HepG2 (cell line): ENCODE results near the gene LAMB3. TPM values are rescaled to one million over a fixed set of nuclear protein-coding genes. Genes with fewer than 3 reads are reported as not detected.

Experiments
- ATAC-seq: fragments of 200-7000 bp; cut with Tn5 transposase; 3 replicates; pipeline ENCODE4 v1.9.1; 2020; ENCODE audit warnings: mild to moderate bottlenecking, moderate library complexity
- BruUV-seq: library from RNA; stranded (reverse); fragments of 400-500 nt; replicated peaks from 2 replicates; lab custom pipeline; 2021; lab: Mats Ljungman, UMichigan
- CTCF ChIA-PET: fragments of 300-600 bp; formaldehyde crosslinking; extraction: SDS; loops from one replicate; lab custom pipeline; 2021; ENCODE audit warnings: low total read pairs, inconsistent platforms, low intra/inter-chr PET ratio; lab: Yijun Ruan, JAX
- POLR2A ChIA-PET: fragments of 350-600 bp; sonication (Branson Sonifier 250); formaldehyde crosslinking; loops from one replicate; lab custom pipeline; 2020; ENCODE audit warnings: antibody characterized with exemption, inconsistent platforms; lab: Yijun Ruan, JAX
- DNase-seq: peaks from one replicate; pipeline ENCODE4 v3.0.0-alpha.2; 2015; ENCODE audit warnings: low spot score
- FAIRE-seq: peaks from 3 replicates; lab custom pipeline; 2011; peaks lifted over from hg19 to GRCh38; lab: Jason Lieb, UNC
- H2AFZ ChIP-seq: one replicate; pipeline ENCODE4 v1.6.1; 2011; ENCODE audit warnings: low read length, inconsistent platforms
- H3K27ac ChIP-seq: fragments of 300-600 bp; 3 replicates; pipeline ENCODE4 v1.8.0; 2011; ENCODE audit warnings: mixed run types, mild to moderate bottlenecking, mixed read lengths, low read length, inconsistent platforms; ENCODE audit not compliant: insufficient read depth; ENCODE audit errors: extremely low read length
- H3K27me3 ChIP-seq, 2 experiments: fragments of 200-600 bp in 1 of 2; 2 replicates in 1 of 2; 3 replicates in 1 of 2; pipeline versions ENCODE4 v1.6.0 to v1.8.0; 2011; ENCODE audit warnings: low read length in 2 of 2, mild to moderate bottlenecking in 2 of 2, moderate library complexity in 2 of 2, inconsistent platforms in 1 of 2; ENCODE audit not compliant: insufficient read depth in 2 of 2, control insufficient read depth in 1 of 2
- H3K36me3 ChIP-seq, 2 experiments: fragments of 200-600 bp in 1 of 2; replicated peaks in 1 of 2; 2 replicates in 1 of 2; 3 replicates in 1 of 2; pipeline versions ENCODE4 v1.5.1 to v1.8.0; 2011; ENCODE audit warnings: low read length in 2 of 2, inconsistent platforms in 1 of 2; ENCODE audit not compliant: insufficient read depth in 2 of 2, control insufficient read depth in 1 of 2
- H3K4me1 ChIP-seq: 2 replicates; pipeline ENCODE4 v1.5.1; 2012; ENCODE audit warnings: low read length, inconsistent platforms; ENCODE audit not compliant: insufficient read depth
- H3K4me2 ChIP-seq: 2 replicates; pipeline ENCODE4 v1.6.0; 2011; ENCODE audit warnings: low read depth, low read length, inconsistent platforms
- H3K4me3 ChIP-seq, 3 experiments: fragments of 200-600 bp in 1 of 3; sonication (generic), shearing (Covaris generic) in 1 of 3; replicated peaks in 1 of 3; 2 replicates each; pipeline ENCODE4 v1.5.1; 2011 to 2016; ENCODE audit warnings: low read length in 3 of 3, inconsistent platforms in 2 of 3, low read depth in 2 of 3, mild to moderate bottlenecking in 2 of 3, control low read depth in 1 of 3, mixed read lengths in 1 of 3; ENCODE audit not compliant: insufficient read depth in 1 of 3
- H3K79me2 ChIP-seq: one replicate; pipeline ENCODE4 v1.6.1; 2011; ENCODE audit warnings: low read length, inconsistent platforms; ENCODE audit not compliant: insufficient read depth
- H3K9ac ChIP-seq: 2 replicates; pipeline ENCODE4 v1.6.0; 2011; ENCODE audit warnings: mild to moderate bottlenecking, low read depth, low read length, inconsistent platforms; ENCODE audit not compliant: insufficient read depth
- H3K9me3 ChIP-seq: 2 replicates; pipeline ENCODE4 v1.5.1; 2012; ENCODE audit warnings: mild to moderate bottlenecking, low read length
- H4K20me1 ChIP-seq: 2 replicates; pipeline ENCODE4 v1.6.0; 2011; ENCODE audit warnings: inconsistent platforms, mild to moderate bottlenecking, low read length, moderate library complexity; ENCODE audit not compliant: insufficient read depth
- CHD4 ChIP-seq: fragments of 200-600 bp; sonication (generic); IDR thresholded peaks from 2 replicates; pipeline ENCODE4 v1.7.0; 2017; ENCODE audit warnings: mild to moderate bottlenecking, low read length, borderline replicate concordance
- DRAP1 ChIP-seq: IDR thresholded peaks from 2 replicates; pipeline ENCODE4 v1.6.1; 2016; ENCODE audit warnings: missing genetic modification reagents, missing compliant biosample characterization
- HOXD1 ChIP-seq: sonication (generic); formaldehyde crosslinking; IDR thresholded peaks from 2 replicates; pipeline ENCODE4 v1.5.0; 2020; ENCODE audit warnings: missing genetic modification reagents
- KMT2B ChIP-seq: IDR thresholded peaks from 2 replicates; pipeline ENCODE4 v1.6.1; 2016; ENCODE audit warnings: missing genetic modification reagents, missing compliant biosample characterization
- MYC ChIP-seq: sonication (generic); formaldehyde crosslinking; IDR thresholded peaks from 2 replicates; pipeline ENCODE4 v1.9.0; 2021; ENCODE audit warnings: missing genetic modification reagents, borderline replicate concordance
- SMAD1 ChIP-seq: sonication (generic); formaldehyde crosslinking; IDR thresholded peaks from 2 replicates; pipeline ENCODE4 v1.4.0; 2020; ENCODE audit warnings: missing genetic modification reagents, low read depth, mild to moderate bottlenecking, borderline replicate concordance
- STAG1 ChIP-seq: sonication (generic); formaldehyde crosslinking; IDR thresholded peaks from 2 replicates; pipeline ENCODE4 v1.4.0; 2020; ENCODE audit warnings: missing genetic modification reagents
- THYN1 ChIP-seq: sonication (generic); formaldehyde crosslinking; IDR thresholded peaks from 2 replicates; pipeline ENCODE4 v1.8.1; 2023; ENCODE audit warnings: low read depth, mild to moderate bottlenecking, moderate library complexity, missing genetic modification reagents, borderline replicate concordance
- ZFY ChIP-seq: sonication (generic); formaldehyde crosslinking; IDR thresholded peaks from 2 replicates; pipeline ENCODE4 v1.4.0; 2020; ENCODE audit warnings: missing genetic modification reagents
- ZNF225 ChIP-seq: sonication (generic); formaldehyde crosslinking; IDR thresholded peaks from 2 replicates; pipeline ENCODE4 v1.4.0; 2020; ENCODE audit warnings: mild to moderate bottlenecking, missing genetic modification reagents
- ZNF318 ChIP-seq: sonication (generic); formaldehyde crosslinking; IDR thresholded peaks from 2 replicates; pipeline ENCODE4 v1.4.0; 2020; ENCODE audit warnings: mild to moderate bottlenecking, missing genetic modification reagents
- WGBS: methylation state at CpG from one replicate; pipeline ENCODE4 v1.1.6; 2017; ENCODE audit warnings: low lambda C conversion rate; 5-methylcytosine and 5-hydroxymethylcytosine counted together
- in situ Hi-C: cut with HindIII; loops from 2 replicates; pipeline ENCODE4 v1.10.0; 2017; ENCODE audit warnings: low pct_unique_long_range_greater_than_20kb; ENCODE audit not compliant: extremely low pct_ligation_motif_present
- intact Hi-C: fragments of 100-400 bp; cut with micrococcal nuclease; formaldehyde crosslinking; loops from one replicate; pipeline ENCODE4 v1.10.0; 2022; ENCODE audit not compliant: unreplicated experiment
- polyA plus RNA-seq, 8 experiments: library from polyadenylated mRNA; depleted of rRNA in 3 of 8; stranded (reverse) in 7 of 8; unstranded in 1 of 8; fragments of >200 nt; fragmentation: Illumina TruSeq in 4 of 8; extraction: Trizol in 4 of 8; gene quantifications; 2 replicates each; pipeline versions ENCODE4 v1.2.1 to v1.2.3, GENCODE V29; 2011 to 2016; ENCODE audit warnings: low read depth in 4 of 8, missing spikeins in 1 of 8, mixed read lengths in 1 of 8; ENCODE audit not compliant: insufficient read depth in 1 of 8
- total RNA-seq, 5 experiments: library from RNA; depleted of rRNA; stranded (reverse); fragments of >200 nt; fragmentation: Illumina TruSeq; extraction: Trizol; gene quantifications; 2 replicates each; pipeline ENCODE4 v1.2.3, GENCODE V29; 2016; ENCODE audit warnings: low read depth in 1 of 5
- TF ChIP-seq, protein P1 (sequence below): sonication (generic); formaldehyde crosslinking; IDR thresholded peaks from 2 replicates; pipeline ENCODE4 v1.5.0; 2020; ENCODE audit warnings: missing genetic modification reagents

Gene LAMB3
- total and polyA plus RNA-seq, 2 of the 13 experiments (the other 11 are each of a cell fraction or from before 2014, with no cell fraction given) = 0.18 to 0.24 TPM

- H2AFZ ChIP-seq = no peak overlapping the region
- peak; percentile 81 for ATAC-seq
- no peaks in the 10 kb centered on the region for H4K20me1 ChIP-seq
- POLR2A ChIA-PET = no interaction called here
- CTCF ChIA-PET = interaction anchor here (1.9 to 2.2 kb wide), 2 partner anchors 58 to 123 kb away, joined by 9 to 13 read pairs; no protein-coding TSS in a partner anchor
- no peaks in the 10 kb centered on the region for H3K36me3 ChIP-seq
- H3K4me3 ChIP-seq = no peak overlapping the region
- H3K4me2 ChIP-seq = no peak overlapping the region
- H3K9me3 ChIP-seq = no peaks in the 10 kb centered on the region
- H3K79me2 ChIP-seq = no peaks in the 10 kb centered on the region
- no TSS peak for BruUV-seq
- no peak overlapping the region for H3K9ac ChIP-seq
- DNase-seq = peak; percentile 60
- FAIRE-seq = peak; percentile 77
- H3K27ac ChIP-seq = no peak overlapping the region
- H3K27me3 ChIP-seq = no peaks in the 10 kb centered on the region
- intact Hi-C loops (loop anchor here (2.0 kb wide), 2 partner anchors 57 to 123 kb away; no protein-coding TSS in a partner anchor), in situ Hi-C loops (no loop called here)
- H3K4me1 ChIP-seq = no peaks in the 10 kb centered on the region
- WGBS = under 1% methylated on average over 9 of the region's 9 CpGs
- TF ChIP-seq, protein P1, sequence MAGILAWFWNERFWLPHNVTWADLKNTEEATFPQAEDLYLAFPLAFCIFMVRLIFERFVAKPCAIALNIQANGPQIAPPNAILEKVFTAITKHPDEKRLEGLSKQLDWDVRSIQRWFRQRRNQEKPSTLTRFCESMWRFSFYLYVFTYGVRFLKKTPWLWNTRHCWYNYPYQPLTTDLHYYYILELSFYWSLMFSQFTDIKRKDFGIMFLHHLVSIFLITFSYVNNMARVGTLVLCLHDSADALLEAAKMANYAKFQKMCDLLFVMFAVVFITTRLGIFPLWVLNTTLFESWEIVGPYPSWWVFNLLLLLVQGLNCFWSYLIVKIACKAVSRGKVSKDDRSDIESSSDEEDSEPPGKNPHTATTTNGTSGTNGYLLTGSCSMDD = no peak
- no peak for TF ChIP-seq MYC (CRISPR knock-in tag)
- no peak for TF ChIP-seq CHD4
- TF ChIP-seq KMT2B (CRISPR knock-in tag) = no peak
- TF ChIP-seq STAG1 = peak; percentile 49
- no peak for TF ChIP-seq DRAP1
- TF ChIP-seq ZNF225 = no peak
- TF ChIP-seq THYN1 (CRISPR knock-in tag) = no peak
- no peak for TF ChIP-seq ZNF318 (CRISPR knock-in tag)
- TF ChIP-seq ZFY (CRISPR knock-in tag) = no peak
- no peak for TF ChIP-seq SMAD1
- no peak for TF ChIP-seq HOXD1 (CRISPR knock-in tag)
These were observed 82.6 kb downstream of the LAMB3 start for GRCh38 chr1:209569455-209570207.
